Small intestine (tissue), 7 donors: ENCODE measurements around the gene ACY1. TPM values are rescaled to one million over a fixed set of nuclear protein-coding genes. Genes with fewer than 3 reads are reported as not detected.
A peak's percentile ranks its signal among the peaks of the same experiment; 100 is the strongest.

ENCODE experiments used
- DNase-seq, 2 donors: peaks; one replicate each; pipeline versions ENCODE4 v3.0.0 to v3.0.0-alpha.2; 2013
- FAIRE-seq: peaks from 2 replicates; lab custom pipeline; 2012; peaks lifted over from hg19 to GRCh38; lab: Jason Lieb, UNC
- H3K27ac ChIP-seq, 3 donors: one replicate each; pipeline ENCODE4 v1.5.1; 2013; ENCODE audit warnings: low read length in 2 of 3, mild to moderate bottlenecking in 2 of 3, control low read depth in 1 of 3, inconsistent platforms in 1 of 3, low read depth in 1 of 3, moderate library complexity in 1 of 3
- H3K27me3 ChIP-seq, 3 donors: one replicate each; pipeline ENCODE4 v1.6.1; 2013; ENCODE audit warnings: low read length in 3 of 3, inconsistent platforms in 1 of 3; ENCODE audit not compliant: control insufficient read depth in 3 of 3, insufficient read depth in 3 of 3
- H3K36me3 ChIP-seq, 3 donors: one replicate each; pipeline ENCODE4 v1.6.1; 2013; ENCODE audit warnings: low read length in 3 of 3, inconsistent platforms in 1 of 3, low read depth in 1 of 3, mild to moderate bottlenecking in 1 of 3, moderate library complexity in 1 of 3; ENCODE audit not compliant: control insufficient read depth in 3 of 3, insufficient read depth in 2 of 3
- H3K4me1 ChIP-seq, 3 donors: one replicate each; pipeline ENCODE4 v1.6.1; 2013; ENCODE audit warnings: low read length in 2 of 3, inconsistent platforms in 1 of 3, low read depth in 1 of 3, mild to moderate bottlenecking in 1 of 3, moderate library complexity in 1 of 3; ENCODE audit not compliant: control insufficient read depth in 3 of 3, insufficient read depth in 2 of 3
- H3K4me3 ChIP-seq, 3 donors: one replicate each; pipeline ENCODE4 v1.5.1; 2013; ENCODE audit warnings: low read length in 3 of 3, control low read depth in 1 of 3, inconsistent platforms in 1 of 3, low read depth in 1 of 3, mild to moderate bottlenecking in 1 of 3, moderate library complexity in 1 of 3
- H3K9me3 ChIP-seq, 2 donors: one replicate each; pipeline ENCODE4 v1.6.1; 2013; ENCODE audit warnings: low read depth in 1 of 2, low read length in 1 of 2; ENCODE audit not compliant: control insufficient read depth in 2 of 2, insufficient read depth in 1 of 2
- WGBS, 3 donors: extraction: QIAGEN DNeasy Blood & Tissue Kit; methylation state at CpG; one replicate each; pipeline ENCODE4 v1.1.7; 2013; 5-methylcytosine and 5-hydroxymethylcytosine counted together
- polyA plus RNA-seq, 4 donors: library from polyadenylated mRNA; stranded (reverse) in 3 of 4; unstranded in 1 of 4; fragments of 200-250 nt in 3 of 4; fragments of 120-200 nt in 1 of 4; gene quantifications; one replicate each; pipeline versions ENCODE4 v1.2.1 to v1.2.3, GENCODE V29; 2013
- donor health status: healthy with polysubstance abuse.
- donor health status: control.
- donor health status: control.
- donor health status: Bipolar disorder and iron deficiency.
- donor health status: healthy.

ACY1 gene
- polyA plus RNA-seq, 4 donors = 164 to 1,228 (median 588) TPM

GRCh38 chr3:51969841-51970240, 13.5 kb upstream of the ACY1 start:
- Histone ChIP-seq H3K4me3 (no peak overlapping the region), H3K4me1 (peaks cover 0 to 31% (median 10%) of the 10 kb centered on the region in 3 donors), H3K9me3 (no peaks in the 10 kb centered on the region), H3K36me3 (peaks cover 0 to 28% (median 0%) of the 10 kb centered on the region in 3 donors), H3K27me3 (no peaks in the 10 kb centered on the region), H3K27ac (no peak overlapping the region)
- FAIRE-seq = no peak
- 57 to 73% (median 73%) methylated on average over 4 of the region's 4 CpGs for whole genome bisulfite sequencing, 3 donors
- no peak for DNase-seq

GRCh38 chr3:51970606-51971300, 12.6 kb upstream of the ACY1 start:
- no peak overlapping the region for H3K27ac ChIP-seq
- peaks cover 0 to 28% (median 0%) of the 10 kb centered on the region in 3 donors for H3K36me3 ChIP-seq
- H3K9me3 ChIP-seq = no peaks in the 10 kb centered on the region
- no peak for FAIRE-seq
- H3K27me3 ChIP-seq = no peaks in the 10 kb centered on the region
- peaks cover 0 to 33% (median 10%) of the 10 kb centered on the region in 3 donors for H3K4me1 ChIP-seq
- peak in 1 of 2 donors; percentile 42 for DNase-seq
- no peak overlapping the region for H3K4me3 ChIP-seq
- WGBS, 3 donors = 37 to 69% (median 51%) methylated on average over 6 of the region's 6 CpGs

GRCh38 chr3:51971350-51971749, 12.0 kb upstream of the ACY1 start:
- Histone ChIP-seq H3K9me3 (no peaks in the 10 kb centered on the region), H3K27me3 (no peaks in the 10 kb centered on the region), H3K4me3 (no peak overlapping the region), H3K36me3 (peaks cover 0 to 28% (median 0%) of the 10 kb centered on the region in 3 donors), H3K4me1 (peaks cover 0 to 32% (median 10%) of the 10 kb centered on the region in 3 donors), H3K27ac (no peak overlapping the region)
- WGBS, 3 donors = 77 to 91% (median 84%) methylated on average over 10 to 11 of the region's 11 CpGs
- FAIRE-seq = no peak
- DNase-seq = no peak

GRCh38 chr3:51974277-51974962, 8.9 kb upstream of the ACY1 start:
- no peak for FAIRE-seq
- peak overlapping the region; percentile 43 to 90 (median 53) for H3K4me3 ChIP-seq
- no peaks in the 10 kb centered on the region for H3K9me3 ChIP-seq
- H3K27me3 ChIP-seq = no peaks in the 10 kb centered on the region
- H3K36me3 ChIP-seq = peaks cover 0 to 30% (median 0%) of the 10 kb centered on the region in 3 donors
- peaks cover 0 to 16% (median 6%) of the 10 kb centered on the region in 3 donors for H3K4me1 ChIP-seq
- DNase-seq = peak in 1 of 2 donors; percentile 37
- H3K27ac ChIP-seq = peak overlapping the region; percentile 86 to 98 (median 95)
- WGBS, 3 donors = 6 to 15% (median 10%) methylated on average over 30 of the region's 30 CpGs

- H3K4me3 ChIP-seq = peak within 1 kb of the TSS; percentile 63 to 90 (median 65)
- WGBS, 3 donors = 0 to 1% (median 0%) methylated on average over 61 to 63 of the region's 63 CpGs
- peaks cover 0 to 16% (median 6%) of the 10 kb centered on the region in 3 donors for H3K4me1 ChIP-seq
- no peak for FAIRE-seq
- no peaks in the 10 kb centered on the region for H3K9me3 ChIP-seq
- peaks cover 0 to 24% (median 0%) of the 10 kb centered on the region in 3 donors for H3K36me3 ChIP-seq
- peak; percentile 90 to 95 for DNase-seq
- H3K27ac ChIP-seq = peak within 1 kb of the TSS; percentile 86 to 98 (median 95)
- H3K27me3 ChIP-seq = no peaks in the 10 kb centered on the region
These were observed 8.1 kb upstream of the ACY1 start, which contains the start of gene ABHD14A for GRCh38 chr3:51974963-51975851. ABHD14A (plus strand) TSS chr3:51975064; CDS start chr3:51975136, 72 bp downstream.

- Histone ChIP-seq H3K36me3 (peaks cover 0 to 24% (median 0%) of the 10 kb centered on the region in 3 donors), H3K27me3 (no peaks in the 10 kb centered on the region), H3K9me3 (no peaks in the 10 kb centered on the region), H3K4me3 (peak overlapping the region in 2 of 3 donors; percentile 53 to 90), H3K27ac (peak overlapping the region; percentile 86 to 98 (median 95)), H3K4me1 (peaks cover 1 to 23% (median 6%) of the 10 kb centered on the region in 3 donors)
- 41 to 45% (median 43%) methylated on average over 46 of the region's 46 CpGs for WGBS, 3 donors
- FAIRE-seq = no peak
- peak in 1 of 2 donors; percentile 71 for DNase-seq
These were observed 7.3 kb upstream of the ACY1 start for GRCh38 chr3:51975852-51976549.

GRCh38 chr3:51977446-51978142, 5.7 kb upstream of the ACY1 start:
- FAIRE-seq (no peak), DNase-seq (peak in 1 of 2 donors; percentile 57)
- 75 to 90% (median 85%) methylated on average over 9 of the region's 9 CpGs for WGBS, 3 donors

More at GRCh38 chr3:51977446-51978142, 5.7 kb upstream of the ACY1 start:
- H3K4me3 ChIP-seq = no peak overlapping the region
- H3K27me3 ChIP-seq = no peaks in the 10 kb centered on the region
- no peak overlapping the region for H3K27ac ChIP-seq
- H3K36me3 ChIP-seq = peaks cover 0 to 22% (median 0%) of the 10 kb centered on the region in 3 donors
- H3K9me3 ChIP-seq = no peaks in the 10 kb centered on the region
- peaks cover 4 to 39% (median 9%) of the 10 kb centered on the region in 3 donors for H3K4me1 ChIP-seq
